ENCODE data around the gene STIM2. TPM values are rescaled to one million over a fixed set of nuclear protein-coding genes. Genes with fewer than 3 reads are reported as not detected.

The STIM2 gene
- total and polyA plus RNA-seq, 2 donors (not counting 1 experiment from before 2014, with no cell fraction given): 48.6 to 96.0 TPM

DNA sequence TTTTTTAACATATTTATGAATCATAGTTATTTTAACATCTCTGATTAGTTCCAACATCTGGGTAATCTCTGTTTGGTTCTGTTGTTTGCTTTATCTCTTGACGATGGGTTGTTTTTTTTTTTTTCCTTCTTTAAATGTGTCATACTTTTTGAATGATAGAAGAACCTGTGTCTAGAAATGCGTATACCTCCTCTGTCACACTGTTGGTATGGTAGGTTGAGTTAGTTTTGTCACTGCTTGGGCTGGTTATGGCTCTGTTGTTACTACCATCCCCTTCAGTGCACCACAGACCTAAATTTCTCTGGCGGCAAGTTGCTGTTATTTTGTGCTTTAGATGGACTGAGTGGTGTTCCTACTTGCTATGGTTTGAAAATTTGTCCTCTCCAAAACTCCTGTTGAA, 16.8 kb downstream of the STIM2 start:
- no peak overlapping the region for H3K4me3 Mint-ChIP-seq
- Histone ChIP-seq H4K20me1 (ENCODE audit: control insufficient read depth, insufficient read depth, low read length, poor library complexity, severe bottlenecking) (peaks cover 14% of the 10 kb centered on the region), H3K36me3 (replicated peaks in 1 of 2; ENCODE audit: control extremely low read depth in 1 of 2, control insufficient read depth in 1 of 2, extremely low read depth in 1 of 2, insufficient read depth in 2 of 2, low read length in 1 of 2) (peaks cover 0 to 3% of the 10 kb centered on the region in 2 experiments), H2AFZ (ENCODE audit: insufficient read depth, low read depth, low read length, poor library complexity, severe bottlenecking) (no peak overlapping the region), H3K4me3 (ENCODE audit: control extremely low read depth in 1 of 5, extremely low read depth in 1 of 5, insufficient read depth in 1 of 5, low read depth in 2 of 5, low read length in 4 of 5) (no peak overlapping the region), H3K9ac (ENCODE audit: low read length) (no peak overlapping the region), H3K4me1 (ENCODE audit: control insufficient read depth in 2 of 2, insufficient read depth in 2 of 2, low read length in 2 of 2) (peaks cover 46 to 47% of the 10 kb centered on the region in 2 donors), H3K27me3 (replicated peaks in 1 of 4; ENCODE audit: control extremely low read depth in 1 of 4, control insufficient read depth in 3 of 4, insufficient read depth in 4 of 4, low read length in 3 of 4) (no peaks in the 10 kb centered on the region), H3K79me2 (ENCODE audit: control insufficient read depth, insufficient read depth, low read length) (peaks cover 99% of the 10 kb centered on the region), H3K4me2 (replicated peaks; ENCODE audit: low read depth, low read length, poor library complexity, severe bottlenecking) (no peak overlapping the region), H3K27ac (ENCODE audit: low read length in 2 of 2) (no peak overlapping the region), H3K9me3 (ENCODE audit: control extremely low read depth in 1 of 3, control insufficient read depth in 2 of 3, insufficient read depth in 1 of 3, low read length in 2 of 3) (peaks cover 0 to 13% (median 4%) of the 10 kb centered on the region in 3 donors)
- H3K27me3 Mint-ChIP-seq: no peaks in the 10 kb centered on the region
- intact Hi-C loops (cut with micrococcal nuclease): no loop called here
- ATAC-seq (ENCODE audit: low read depth): no peak
- peak overlapping the region; percentile 81 for H3K27ac Mint-ChIP-seq
- TF ChIP-seq, protein P1, sequence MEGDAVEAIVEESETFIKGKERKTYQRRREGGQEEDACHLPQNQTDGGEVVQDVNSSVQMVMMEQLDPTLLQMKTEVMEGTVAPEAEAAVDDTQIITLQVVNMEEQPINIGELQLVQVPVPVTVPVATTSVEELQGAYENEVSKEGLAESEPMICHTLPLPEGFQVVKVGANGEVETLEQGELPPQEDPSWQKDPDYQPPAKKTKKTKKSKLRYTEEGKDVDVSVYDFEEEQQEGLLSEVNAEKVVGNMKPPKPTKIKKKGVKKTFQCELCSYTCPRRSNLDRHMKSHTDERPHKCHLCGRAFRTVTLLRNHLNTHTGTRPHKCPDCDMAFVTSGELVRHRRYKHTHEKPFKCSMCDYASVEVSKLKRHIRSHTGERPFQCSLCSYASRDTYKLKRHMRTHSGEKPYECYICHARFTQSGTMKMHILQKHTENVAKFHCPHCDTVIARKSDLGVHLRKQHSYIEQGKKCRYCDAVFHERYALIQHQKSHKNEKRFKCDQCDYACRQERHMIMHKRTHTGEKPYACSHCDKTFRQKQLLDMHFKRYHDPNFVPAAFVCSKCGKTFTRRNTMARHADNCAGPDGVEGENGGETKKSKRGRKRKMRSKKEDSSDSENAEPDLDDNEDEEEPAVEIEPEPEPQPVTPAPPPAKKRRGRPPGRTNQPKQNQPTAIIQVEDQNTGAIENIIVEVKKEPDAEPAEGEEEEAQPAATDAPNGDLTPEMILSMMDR (IDR thresholded peaks at IDR 0.05): no peak
- TF ChIP-seq EZH2 (IDR thresholded peaks at IDR 0.05; ENCODE audit: borderline replicate concordance, insufficient read depth, low read depth, low read length, poor library complexity, severe bottlenecking): no peak
- ChIA-PET CTCF (no interaction called here), POLR2A (no interaction called here)
- no CpG with 5 or more reads among the region's 3 CpGs for WGBS (ENCODE audit: insufficient coverage)
- H3K4me1 Mint-ChIP-seq: peaks cover 83% of the 10 kb centered on the region
- H3K9me3 Mint-ChIP-seq (ENCODE audit: insufficient read depth): peaks cover 6% of the 10 kb centered on the region
- DNase-seq: no peak

DNA sequence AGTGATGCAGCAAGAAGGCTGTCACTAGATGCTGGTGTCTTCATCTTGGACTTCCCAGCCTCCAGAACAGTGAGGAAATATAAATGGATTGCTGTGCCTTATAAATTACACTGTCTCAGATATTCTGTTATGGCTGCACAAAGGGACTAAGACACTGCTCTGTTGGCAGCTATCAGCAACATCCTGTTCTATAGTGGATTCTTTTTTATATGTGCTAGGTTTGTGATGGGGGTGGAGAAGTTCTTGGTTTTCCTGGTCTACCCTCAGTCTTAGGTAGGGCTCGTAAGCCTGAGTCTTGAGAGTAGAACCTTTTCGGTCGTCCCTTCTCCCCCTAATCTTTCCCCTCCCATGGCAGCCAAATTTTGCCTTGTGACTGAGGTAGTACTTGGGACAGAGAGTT, 17.3 kb downstream of the STIM2 start:
- no peak overlapping the region for H3K4me3 Mint-ChIP-seq
- WGBS (ENCODE audit: insufficient coverage): no CpG with 5 or more reads among the region's 3 CpGs
- peaks cover 45 to 48% of the 10 kb centered on the region in 2 donors for H3K4me1 ChIP-seq (ENCODE audit: control insufficient read depth in 2 of 2, insufficient read depth in 2 of 2, low read length in 2 of 2)

More for the DNA sequence above, 17.3 kb downstream of the STIM2 start:
- ChIA-PET CTCF (interaction anchor here (0.6 kb wide), 1 partner anchor 16 kb away, joined by 3 read pairs; no protein-coding TSS in a partner anchor), POLR2A (no interaction called here)
- Histone ChIP-seq H3K9ac (ENCODE audit: low read length) (no peak overlapping the region), H3K9me3 (ENCODE audit: control extremely low read depth in 1 of 3, control insufficient read depth in 2 of 3, insufficient read depth in 1 of 3, low read length in 2 of 3) (peaks cover 0 to 13% (median 4%) of the 10 kb centered on the region in 3 donors), H3K4me2 (replicated peaks; ENCODE audit: low read depth, low read length, poor library complexity, severe bottlenecking) (no peak overlapping the region), H2AFZ (ENCODE audit: insufficient read depth, low read depth, low read length, poor library complexity, severe bottlenecking) (no peak overlapping the region), H4K20me1 (ENCODE audit: control insufficient read depth, insufficient read depth, low read length, poor library complexity, severe bottlenecking) (peaks cover 13% of the 10 kb centered on the region), H3K27me3 (replicated peaks in 1 of 4; ENCODE audit: control extremely low read depth in 1 of 4, control insufficient read depth in 3 of 4, insufficient read depth in 4 of 4, low read length in 3 of 4) (no peaks in the 10 kb centered on the region), H3K36me3 (replicated peaks in 1 of 2; ENCODE audit: control extremely low read depth in 1 of 2, control insufficient read depth in 1 of 2, extremely low read depth in 1 of 2, insufficient read depth in 2 of 2, low read length in 1 of 2) (peaks cover 0 to 3% of the 10 kb centered on the region in 2 experiments), H3K79me2 (ENCODE audit: control insufficient read depth, insufficient read depth, low read length) (peaks cover 99% of the 10 kb centered on the region), H3K27ac (ENCODE audit: low read length in 2 of 2) (peak overlapping the region; percentile 11 to 66), H3K4me3 (ENCODE audit: control extremely low read depth in 1 of 5, extremely low read depth in 1 of 5, insufficient read depth in 1 of 5, low read depth in 2 of 5, low read length in 4 of 5) (no peak overlapping the region)
- TF ChIP-seq, protein P1 (IDR thresholded peaks at IDR 0.05): no peak
- no peak for TF ChIP-seq EZH2 (IDR thresholded peaks at IDR 0.05; ENCODE audit: borderline replicate concordance, insufficient read depth, low read depth, low read length, poor library complexity, severe bottlenecking)
- Mint-ChIP-seq H3K4me1 (peaks cover 80% of the 10 kb centered on the region), H3K27me3 (no peaks in the 10 kb centered on the region), H3K9me3 (ENCODE audit: insufficient read depth) (peaks cover 6% of the 10 kb centered on the region), H3K27ac (peak overlapping the region; percentile 81)
- ATAC-seq (ENCODE audit: low read depth): no peak
- intact Hi-C loops (cut with micrococcal nuclease): no loop called here
- no peak for DNase-seq

Measured in B cell (primary cell).